ENCODE data around the gene UGDH. TPM values are rescaled to one million over a fixed set of nuclear protein-coding genes. Genes with fewer than 3 reads are reported as not detected.

Gene UGDH
- total and polyA plus RNA-seq, 2 of the 13 experiments (the other 11 are each of a cell fraction or from before 2014, with no cell fraction given) = 99.0 to 384 TPM

GRCh38 chr4:39548425-39549067 lies 21.3 kb upstream of the UGDH start:
- no peaks in the 10 kb centered on the region for H3K27me3 ChIP-seq (ENCODE audit: control insufficient read depth in 1 of 2, insufficient read depth in 2 of 2, low read length in 2 of 2)
- H3K4me1 ChIP-seq (ENCODE audit: insufficient read depth, low read length) = peaks cover 10% of the 10 kb centered on the region; the same call in 1 of the 2 replicates
- intact Hi-C loops (cut with micrococcal nuclease; ENCODE audit: unreplicated experiment) = no loop called here
- DNase-seq (ENCODE audit: low spot score) (no peak), FAIRE-seq (no peak), ATAC-seq (no peak)
- CTCF ChIA-PET (ENCODE audit: low intra/inter-chr PET ratio, low total read pairs) = no interaction called here
- no peak overlapping the region for H2AFZ ChIP-seq (ENCODE audit: low read length)
- no peak overlapping the region for H3K9ac ChIP-seq (ENCODE audit: insufficient read depth, low read depth, low read length)
- no peaks in the 10 kb centered on the region for H3K9me3 ChIP-seq (ENCODE audit: low read length)
- no peaks in the 10 kb centered on the region for H3K36me3 ChIP-seq (replicated peaks in 1 of 2; ENCODE audit: control insufficient read depth in 1 of 2, insufficient read depth in 2 of 2, low read length in 2 of 2)
- no peak overlapping the region for H3K4me3 ChIP-seq (replicated peaks in 1 of 3; ENCODE audit: insufficient read depth in 1 of 3, low read depth in 2 of 3, low read length in 3 of 3)
- H3K4me2 ChIP-seq (ENCODE audit: low read depth, low read length) = no peak overlapping the region
- TF ChIP-seq ZNF101 (CRISPR knock-in tag; IDR thresholded peaks at IDR 0.05; ENCODE audit: borderline replicate concordance, low read depth) (no peak), IRF2 (CRISPR knock-in tag; IDR thresholded peaks at IDR 0.05) (no peak), FOSL1 (CRISPR knock-in tag; IDR thresholded peaks at IDR 0.05; ENCODE audit: borderline replicate concordance) (no peak), ZFP37 (CRISPR knock-in tag; IDR thresholded peaks at IDR 0.05; ENCODE audit: borderline replicate concordance) (no peak), EEA1 (CRISPR knock-in tag; IDR thresholded peaks at IDR 0.05; ENCODE audit: borderline replicate concordance) (no peak), DZIP1 (CRISPR knock-in tag; IDR thresholded peaks at IDR 0.05) (no peak), GPBP1L1 (CRISPR knock-in tag; IDR thresholded peaks at IDR 0.05) (no peak), ZNF570 (CRISPR knock-in tag; IDR thresholded peaks at IDR 0.05; ENCODE audit: borderline replicate concordance) (no peak)
- BruUV-seq (replicated peaks) = no TSS peak
- WGBS (ENCODE audit: low lambda C conversion rate) = 96% methylated on average over 3 of the region's 3 CpGs
- POLR2A ChIA-PET = interaction anchor here (1.6 kb wide), 1 partner anchor 21 kb away, joined by 7 read pairs; the partner anchor contains the start of gene UGDH
- no peak overlapping the region for H3K27ac ChIP-seq (ENCODE audit: extremely low read length, insufficient read depth, low read length)
- in situ Hi-C loops (cut with HindIII; ENCODE audit: extremely low pct_ligation_motif_present, low pct_unique_long_range_greater_than_20kb) = no loop called here
- H4K20me1 ChIP-seq (ENCODE audit: insufficient read depth, low read length) = no peaks in the 10 kb centered on the region
- no peaks in the 10 kb centered on the region for H3K79me2 ChIP-seq (ENCODE audit: insufficient read depth, low read length)
